HG03108 (cell line): Measurements from ENCODE around the gene RNF114.
A peak's percentile ranks its signal among the peaks of the same experiment; 100 is the strongest.

Source experiments
- ATAC-seq: cut with Tn5 transposase; IDR thresholded peaks from one replicate; pipeline ENCODE4 v1.9.1; 2021; ENCODE audit warnings: moderate library complexity; ENCODE audit not compliant: unreplicated experiment

Gene RNF114

GRCh38 chr20:49904440-49905214 is 31.6 kb upstream of the RNF114 start:
- no peak for ATAC-seq

GRCh38 chr20:49905415-49906091 is 30.6 kb upstream of the RNF114 start:
- no peak for ATAC-seq

GRCh38 chr20:49906101-49906604 is 30.0 kb upstream of the RNF114 start:
- ATAC-seq = no peak

GRCh38 chr20:49906615-49907154 is 29.5 kb upstream of the RNF114 start:
- ATAC-seq = no peak

GRCh38 chr20:49907405-49908257 is 28.6 kb upstream of the RNF114 start:
- ATAC-seq = no peak

GRCh38 chr20:49908258-49908565 is 28.0 kb upstream of the RNF114 start:
- ATAC-seq = no peak

- ATAC-seq = no peak
These were observed 26.5 kb upstream of the RNF114 start for GRCh38 chr20:49909499-49910339.

GRCh38 chr20:49910340-49910706 is 25.9 kb upstream of the RNF114 start:
- no peak for ATAC-seq

- no peak for ATAC-seq
These were observed 22.7 kb upstream of the RNF114 start for GRCh38 chr20:49913399-49914047.

- no peak for ATAC-seq
These were observed 21.7 kb upstream of the RNF114 start for GRCh38 chr20:49914310-49915117.

- ATAC-seq = peak; percentile 32
These were observed 21.1 kb upstream of the RNF114 start for GRCh38 chr20:49915118-49915379.

GRCh38 chr20:49915380-49916145 is 20.6 kb upstream of the RNF114 start, which contains the start of gene SPATA2:
Gene SPATA2 (minus strand): TSS chr20:49915529. CDS start chr20:49908490, 7,039 bp downstream.
- peak; percentile 78 for ATAC-seq

- no peak for ATAC-seq
These were observed 19.8 kb upstream of the RNF114 start for GRCh38 chr20:49916146-49917002.

- no peak for ATAC-seq
These were observed 17.8 kb upstream of the RNF114 start for GRCh38 chr20:49918446-49918845.

- no peak for ATAC-seq
These were observed 17.2 kb upstream of the RNF114 start for GRCh38 chr20:49919009-49919408.

GRCh38 chr20:49919461-49919860 is 16.7 kb upstream of the RNF114 start:
- no peak for ATAC-seq

GRCh38 chr20:49924247-49924646 is 11.9 kb upstream of the RNF114 start:
- ATAC-seq = no peak
